NOMO-1 treated with dmso at 0.1 percent for 144 hours (cell line): ENCODE measurements around the gene TJP1.
"Not testable (repeated sequence)": the region's sequence is repeated elsewhere in the genome, so short reads cannot be mapped to it uniquely, and the experiment has no call there.

Source experiments
- DNase-seq: peaks from one replicate; lab custom pipeline; 2025; ENCODE audit not compliant: unreplicated experiment; lab: John Stamatoyannopoulos, UW

TJP1 gene

DNA sequence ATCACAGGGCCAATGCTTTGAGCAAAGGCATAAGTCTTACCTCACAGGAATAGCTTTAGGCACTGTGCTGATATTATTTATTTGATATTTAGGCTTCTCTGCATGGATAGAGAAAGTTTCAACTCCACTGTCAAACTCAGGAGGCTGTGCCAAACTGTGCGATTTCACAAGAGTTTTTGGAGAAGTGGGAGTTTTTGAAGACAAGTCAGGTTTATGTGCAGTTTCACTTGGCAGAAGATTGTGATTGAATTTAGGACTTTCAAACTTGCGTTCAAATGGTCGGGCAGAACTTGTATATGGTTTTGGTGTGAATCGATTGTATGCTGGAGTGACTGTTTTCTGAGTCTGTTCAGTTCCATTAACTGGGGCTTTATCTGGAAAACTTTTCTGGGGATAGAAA lies 113.7 kb downstream of the TJP1 start:
- DNase-seq: no peak

GRCh38 chr15:29704950-29705597 lies 117.2 kb downstream of the TJP1 start:
- no peak for DNase-seq

DNA sequence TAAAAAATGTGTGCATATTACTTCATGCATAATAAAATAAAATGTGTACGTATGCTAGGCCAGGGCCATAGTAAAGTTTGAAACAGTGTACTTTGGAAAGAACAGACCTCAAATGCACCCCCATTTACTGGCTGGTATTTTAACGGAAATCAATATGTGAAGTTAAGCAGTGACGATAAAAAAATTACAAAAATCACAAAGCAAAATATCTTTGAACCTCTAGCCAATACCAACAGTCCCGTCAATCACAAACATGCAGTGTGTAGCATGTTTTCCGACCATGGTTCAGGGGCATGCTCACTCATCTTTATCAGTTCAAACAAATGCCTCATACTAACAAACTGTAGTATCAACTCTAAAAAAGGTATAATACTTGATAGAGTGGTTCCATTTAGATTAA lies 121.1 kb downstream of the TJP1 start:
- DNase-seq: no peak

GRCh38 chr15:29700296-29700695 lies 122.0 kb downstream of the TJP1 start:
- no peak for DNase-seq

- DNase-seq: no peak
Observed at GRCh38 chr15:29699791-29700190, 122.5 kb downstream of the TJP1 start.

GRCh38 chr15:29698030-29698701 lies 124.1 kb downstream of the TJP1 start:
- DNase-seq: no peak

DNA sequence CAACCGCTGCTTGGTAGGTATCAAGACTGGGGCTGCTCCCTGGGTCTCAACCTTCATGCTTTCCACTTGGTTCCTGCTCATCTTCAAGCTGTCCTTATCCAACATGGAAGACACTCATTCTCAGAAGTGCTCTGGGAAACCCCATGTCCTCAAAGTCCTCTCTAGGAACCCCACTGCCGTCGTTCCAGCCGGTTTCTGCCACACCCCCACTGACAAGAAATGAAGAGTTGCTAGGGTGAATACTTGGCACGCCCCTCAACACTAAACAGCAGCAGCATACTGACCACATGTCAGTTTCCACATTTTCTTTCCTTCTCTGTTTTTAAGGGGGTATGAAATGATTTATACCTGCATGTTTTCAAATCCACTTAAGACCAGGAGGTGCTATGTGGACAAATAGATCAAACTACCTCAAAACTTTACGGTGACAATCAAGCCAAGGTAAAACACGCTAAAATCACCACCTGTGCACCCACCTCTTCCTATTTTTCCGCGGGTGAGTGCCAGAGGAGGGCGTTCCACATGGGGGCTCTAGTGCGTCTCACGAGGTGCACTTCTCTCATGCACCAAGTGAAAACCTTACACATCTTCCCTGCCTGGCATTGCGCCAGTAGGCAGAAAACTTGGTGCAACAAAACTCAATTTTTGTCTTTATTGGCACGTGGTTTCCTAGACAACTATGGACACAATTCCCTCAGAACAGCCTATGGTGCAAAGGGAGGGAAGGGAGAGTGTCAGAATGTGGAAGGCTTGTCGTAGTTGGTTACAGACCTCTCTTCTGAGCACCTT lies 125.1 kb downstream of the TJP1 start:
- no peak for DNase-seq

DNA sequence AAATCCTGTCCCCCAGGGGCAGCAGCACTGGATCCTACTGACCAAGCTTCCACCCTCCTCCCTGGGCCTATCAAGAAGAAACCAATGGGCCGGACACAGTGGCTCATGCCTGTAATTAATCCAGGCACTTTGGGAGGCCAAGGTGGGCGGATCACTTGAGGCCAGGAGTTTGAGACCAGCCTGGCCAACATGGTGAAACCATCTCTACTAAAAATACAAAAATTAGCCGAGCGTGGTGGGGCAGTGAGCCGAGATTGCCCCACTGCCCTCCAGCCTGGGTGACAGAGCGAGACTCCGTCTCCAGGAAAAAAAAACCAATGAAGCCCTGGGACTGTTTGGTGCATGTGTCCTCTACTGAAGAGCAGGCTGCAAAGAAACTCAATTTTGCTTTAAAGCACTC lies 125.8 kb downstream of the TJP1 start:
- not testable (repeated sequence) for DNase-seq

- DNase-seq: no peak
Observed at GRCh38 chr15:29695489-29696167, 126.6 kb downstream of the TJP1 start.

DNA sequence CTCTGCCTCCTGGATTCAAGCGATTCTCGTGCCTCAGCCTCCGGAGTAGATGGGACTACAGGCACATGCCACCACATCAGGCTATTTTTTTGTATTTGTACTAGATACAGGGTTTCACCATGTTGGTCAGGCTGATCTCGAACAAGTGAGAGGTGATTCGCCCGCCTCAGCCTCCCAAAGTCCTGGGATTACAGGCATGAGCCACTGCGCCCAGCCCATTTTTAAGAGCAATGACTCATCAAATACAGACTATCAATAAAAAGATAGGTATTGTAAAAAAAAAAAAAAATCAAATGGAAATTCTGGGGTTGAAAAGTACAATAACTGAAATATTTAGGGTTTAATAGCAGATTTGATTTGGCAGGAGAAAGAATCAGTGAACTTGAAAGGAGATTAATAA lies 129.0 kb downstream of the TJP1 start:
- no peak for DNase-seq

DNA sequence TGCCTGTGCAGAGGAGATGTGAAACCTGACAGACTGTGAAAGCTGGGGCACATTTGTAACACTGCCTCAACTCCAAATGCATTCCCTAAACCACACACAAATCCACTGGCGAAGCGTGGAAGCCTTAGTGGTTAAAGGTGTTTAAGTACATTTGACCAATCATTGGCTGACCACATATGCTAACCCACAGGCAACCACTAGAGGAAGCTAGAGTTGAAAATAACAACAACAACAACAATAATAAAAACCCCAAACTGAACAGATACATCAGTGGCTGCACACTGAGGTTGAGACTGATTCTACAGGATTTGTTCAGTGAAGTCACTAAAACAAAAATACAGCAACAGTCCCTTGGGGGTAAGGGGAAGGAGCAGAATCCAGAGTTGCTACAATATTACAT lies 129.7 kb downstream of the TJP1 start:
- no peak for DNase-seq

GRCh38 chr15:29690765-29691475 lies 131.3 kb downstream of the TJP1 start:
- DNase-seq: no peak

- no peak for DNase-seq
Observed at GRCh38 chr15:29689287-29689986, 132.8 kb downstream of the TJP1 start.

DNA sequence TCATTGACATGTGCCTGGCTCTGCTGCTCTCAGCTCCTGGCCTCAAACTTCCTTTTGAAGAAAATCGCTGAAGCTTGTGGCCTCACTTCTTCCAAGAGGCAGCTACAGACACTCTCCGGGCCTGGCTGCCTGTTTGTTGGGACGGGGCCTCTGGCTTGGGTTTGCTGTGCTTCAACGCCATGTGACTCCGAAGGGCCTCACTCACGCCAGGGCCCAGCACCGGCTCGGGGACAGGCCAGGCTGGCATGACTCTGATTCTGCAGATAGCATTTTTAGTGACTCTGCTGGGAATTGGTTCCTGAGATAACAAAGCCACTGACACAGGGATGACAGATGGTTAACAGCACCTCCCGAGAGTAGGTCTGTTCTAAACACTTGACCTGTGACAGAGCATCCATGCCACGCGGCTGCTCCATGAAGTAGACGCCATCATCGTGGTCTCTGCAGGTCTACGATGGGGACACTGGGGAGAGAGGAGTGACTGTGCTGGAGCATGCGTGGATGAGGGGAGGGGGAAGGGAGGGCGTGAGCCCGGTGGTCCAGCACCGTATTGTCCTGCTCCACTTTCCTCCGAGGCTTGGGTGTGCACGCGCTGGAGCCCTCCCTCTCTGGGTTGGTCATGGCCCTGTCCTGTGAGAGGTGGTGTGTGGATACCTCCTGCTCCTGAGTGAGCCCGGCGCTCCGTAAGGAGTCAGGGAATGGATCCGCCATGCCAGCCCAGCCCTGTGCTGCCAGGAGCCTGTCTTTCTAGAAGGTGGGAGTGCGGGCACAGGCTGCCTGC lies 133.6 kb downstream of the TJP1 start:
- DNase-seq: no peak

DNA sequence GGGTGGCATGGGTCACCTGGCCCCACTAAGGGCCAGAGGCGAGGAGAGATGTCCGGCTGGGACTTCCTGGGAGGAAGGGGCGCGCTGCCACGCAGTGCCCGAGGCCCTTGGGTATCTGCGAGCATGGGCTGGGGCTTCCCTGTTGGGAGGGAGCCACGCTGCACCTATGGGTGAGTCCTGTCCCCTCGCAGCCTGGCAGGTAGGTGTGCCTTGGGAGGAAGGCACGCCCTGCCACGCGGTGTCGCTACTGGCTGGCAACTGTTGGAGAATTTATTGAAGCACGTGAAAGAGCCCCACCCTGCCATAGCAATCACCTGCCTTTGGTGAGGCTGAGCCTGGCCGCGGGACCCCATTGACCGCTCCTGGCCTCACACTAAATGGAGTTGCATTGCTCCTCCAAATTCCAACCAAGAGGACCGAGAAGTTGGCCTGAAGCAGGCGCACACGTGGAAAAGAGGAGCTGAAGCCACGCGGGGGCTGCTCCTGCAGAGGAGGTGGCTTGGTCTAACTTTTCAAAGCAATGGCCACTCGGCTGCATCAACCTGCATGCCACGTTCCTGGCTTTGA lies 134.2 kb downstream of the TJP1 start:
- DNase-seq: no peak

- DNase-seq: no peak
Observed at GRCh38 chr15:29687204-29687815, 135.0 kb downstream of the TJP1 start.

DNA sequence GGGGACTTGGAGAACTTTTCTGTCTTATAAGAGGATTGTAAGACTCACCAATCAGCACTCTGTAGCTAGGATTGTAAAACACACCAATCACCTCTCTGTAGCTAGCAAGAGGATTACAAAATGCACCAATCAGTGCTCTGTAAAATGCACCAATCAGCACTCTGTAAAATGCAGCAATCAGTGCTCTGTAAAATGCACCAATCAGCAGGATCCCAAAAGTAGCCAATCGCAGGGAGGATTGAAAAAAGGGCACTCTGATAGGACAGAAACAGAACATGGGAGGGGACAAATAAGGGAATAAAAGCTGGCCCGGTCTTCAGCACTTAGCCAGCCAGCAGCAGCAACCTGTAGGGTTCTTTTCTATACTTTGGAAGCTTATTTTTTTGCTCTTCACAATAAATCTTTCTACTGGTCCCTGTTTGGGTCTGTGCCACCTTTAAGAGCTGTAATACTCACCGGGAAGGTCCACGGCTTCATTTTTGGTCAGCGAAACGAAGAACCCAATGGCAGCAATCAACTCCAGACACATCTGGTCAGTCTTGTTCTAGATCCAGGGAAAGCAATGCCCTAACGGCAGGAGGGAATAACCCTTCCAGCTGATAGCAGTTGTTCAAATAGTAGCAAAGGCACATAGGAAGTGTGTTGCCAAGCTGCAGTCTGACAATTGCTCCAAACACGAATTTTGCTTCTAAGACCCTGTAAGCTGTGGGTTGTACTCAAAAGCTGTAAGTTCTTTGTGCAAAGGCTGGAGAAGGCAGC lies 135.6 kb downstream of the TJP1 start:
- no peak for DNase-seq

GRCh38 chr15:29686079-29686425 lies 136.2 kb downstream of the TJP1 start:
- DNase-seq: no peak
